Stimulated activated naive CD4-positive, alpha-beta T cell (primary cell): Measurements from ENCODE around the gene OR11H12.
"Not testable (repeated sequence)": the region's sequence is repeated elsewhere in the genome, so short reads cannot be mapped to it uniquely, and the experiment has no call there.

Experiments
- DNase-seq, 6 experiments: peaks; one replicate each; lab custom pipeline; 2025; lab: John Stamatoyannopoulos, UW

OR11H12 gene, protein sequence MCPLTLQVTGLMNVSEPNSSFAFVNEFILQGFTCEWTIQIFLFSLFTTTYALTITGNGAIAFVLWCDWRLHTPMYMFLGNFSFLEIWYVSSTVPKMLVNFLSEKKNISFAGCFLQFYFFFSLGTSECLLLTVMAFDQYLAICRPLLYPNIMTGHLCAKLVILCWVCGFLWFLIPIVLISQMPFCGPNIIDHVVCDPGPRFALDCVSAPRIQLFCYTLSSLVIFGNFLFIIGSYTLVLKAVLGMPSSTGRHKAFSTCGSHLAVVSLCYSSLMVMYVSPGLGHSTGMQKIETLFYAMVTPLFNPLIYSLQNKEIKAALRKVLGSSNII

DNA sequence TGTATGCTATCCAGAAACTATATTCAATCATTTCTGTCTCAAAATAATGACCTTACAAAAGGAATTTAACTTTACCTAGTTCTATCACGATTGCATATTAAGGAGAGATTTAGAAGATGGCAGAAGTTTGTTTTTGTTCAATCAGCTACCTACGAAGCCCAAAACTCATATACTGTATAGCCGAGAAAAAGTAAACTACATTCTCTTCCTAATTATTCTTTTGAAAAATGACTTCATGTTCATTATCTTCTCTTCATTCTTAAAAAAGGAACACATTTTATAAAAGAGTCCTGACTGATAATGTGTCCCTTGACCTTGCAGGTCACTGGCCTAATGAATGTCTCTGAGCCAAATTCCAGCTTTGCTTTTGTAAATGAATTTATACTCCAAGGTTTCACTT lies at the start of gene OR11H12:
OR11H12 (plus strand) TSS at position 301 of the 400 bp plus-strand sequence; CDS start at position 301, 0 bp downstream.
- DNase-seq: not testable (repeated sequence)

- not testable (repeated sequence) for DNase-seq
These were observed 18.0 kb upstream of the OR11H12 start for GRCh38 chr14:18582908-18583307.

DNA sequence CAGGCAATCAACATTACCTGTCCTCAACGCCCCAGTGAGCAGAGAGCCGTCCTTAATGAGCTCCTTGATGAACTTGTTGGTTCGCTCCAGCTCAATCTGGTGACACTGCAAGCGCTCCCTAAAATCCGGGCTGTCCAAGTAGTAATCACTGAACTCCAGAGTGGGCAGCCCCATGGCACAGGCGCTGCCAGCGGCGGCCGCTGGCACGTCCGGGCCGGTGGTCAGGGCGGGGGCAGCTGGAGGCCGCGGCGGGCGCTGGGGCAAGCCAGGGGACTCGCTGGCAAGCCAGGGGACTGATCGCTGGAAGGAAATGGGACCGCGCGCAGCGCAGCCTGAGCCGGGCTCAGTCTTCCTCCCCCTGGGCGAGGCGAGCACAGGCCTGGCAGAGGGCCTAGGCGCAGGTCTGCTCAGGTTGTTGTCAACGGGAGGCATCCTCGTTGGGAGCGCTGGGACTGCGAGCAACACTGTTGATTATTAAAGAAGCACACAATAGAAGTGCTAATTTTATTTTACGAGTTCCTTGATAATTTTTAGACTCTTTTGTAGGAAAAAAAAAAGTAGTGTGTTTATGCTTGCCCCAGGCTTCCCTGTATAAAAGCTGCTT lies 25.8 kb downstream of the OR11H12 start:
- not testable (repeated sequence) for DNase-seq

DNA sequence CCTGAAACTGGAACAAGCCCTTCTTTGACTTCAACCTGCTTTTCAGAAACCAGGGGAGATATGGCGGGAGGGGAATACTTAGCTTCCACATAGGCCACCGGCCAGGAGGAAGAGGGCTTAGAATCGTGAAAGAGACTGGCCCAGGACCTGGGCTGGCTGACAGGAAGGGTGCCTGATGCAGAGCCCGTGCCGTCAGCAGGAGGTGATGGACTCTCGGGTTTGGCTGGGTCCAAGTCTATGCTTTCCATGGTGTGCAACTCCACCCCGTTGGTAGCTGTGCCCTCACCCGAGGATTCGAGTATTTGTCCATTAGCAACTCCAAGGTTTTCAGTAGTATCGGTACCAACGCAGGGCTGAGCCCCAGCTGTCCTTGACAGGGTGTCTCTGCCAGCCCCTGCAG lies 35.1 kb downstream of the OR11H12 start:
- not testable (repeated sequence) for DNase-seq

DNA sequence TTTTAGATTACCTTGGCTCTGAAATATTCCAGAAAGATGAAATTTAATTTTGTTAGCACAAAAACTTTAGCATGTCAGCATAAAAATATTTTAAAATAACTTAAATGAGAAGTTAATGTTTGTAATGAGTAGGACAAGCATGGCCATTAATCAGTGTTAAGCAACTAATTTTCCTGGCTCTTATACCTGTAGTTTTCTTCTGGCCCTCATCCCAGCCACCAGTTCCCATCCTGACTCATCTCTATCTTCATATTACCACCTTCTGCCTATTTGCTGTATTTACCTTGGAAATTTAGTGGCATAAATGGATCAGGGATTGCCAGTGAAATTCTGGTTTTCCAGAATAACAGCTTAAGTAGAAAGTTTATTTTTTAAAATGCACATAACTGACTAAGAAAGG lies 37.1 kb downstream of the OR11H12 start:
- DNase-seq: not testable (repeated sequence)

- not testable (repeated sequence) for DNase-seq
These were observed 37.9 kb downstream of the OR11H12 start for GRCh38 chr14:18638785-18639184.

DNA sequence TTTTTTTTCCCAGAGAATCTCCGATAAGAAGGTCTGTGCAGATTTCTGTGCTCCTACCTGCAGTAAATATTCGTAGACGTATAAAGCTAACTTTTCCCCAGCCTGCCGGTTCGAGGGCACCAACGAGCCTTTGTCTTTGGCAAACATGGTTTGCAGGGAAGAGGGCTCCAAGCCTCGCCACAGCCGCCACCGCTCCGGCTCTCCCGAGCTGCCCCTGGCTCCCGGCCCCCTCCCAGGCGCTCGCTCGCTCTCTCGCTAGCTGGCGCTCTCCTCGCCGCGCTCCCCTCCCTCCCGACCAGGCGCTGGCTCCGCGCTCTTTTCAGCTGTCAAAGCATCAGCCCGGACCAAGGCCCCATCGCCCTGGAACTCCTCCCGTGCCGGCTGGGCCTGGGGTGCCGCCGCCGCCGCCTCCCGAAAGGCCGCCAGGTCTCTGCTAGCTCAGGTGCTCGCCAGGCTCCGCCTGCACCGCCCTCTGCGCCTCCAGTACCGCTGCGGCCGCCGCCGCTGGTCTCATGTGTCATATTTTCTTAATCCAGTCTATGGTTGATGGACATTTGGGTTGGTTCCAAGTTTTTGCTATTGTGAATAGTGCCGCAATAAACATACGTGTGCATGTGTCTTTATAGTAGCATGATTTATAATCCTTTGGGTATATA lies 45.3 kb downstream of the OR11H12 start:
- DNase-seq: not testable (repeated sequence)
